Urothelium cell line (cell line): ENCODE data around the gene MKNK1.
A peak's percentile ranks its signal among the peaks of the same experiment; 100 is the strongest.

ENCODE experiments used
- DNase-seq: peaks from one replicate; pipeline ENCODE4 v3.0.0; 2011; ENCODE audit warnings: low spot score, mixed read lengths
- FAIRE-seq: peaks from 2 replicates; lab custom pipeline; 2011; peaks lifted over from hg19 to GRCh38; lab: Jason Lieb, UNC

Gene MKNK1

DNA sequence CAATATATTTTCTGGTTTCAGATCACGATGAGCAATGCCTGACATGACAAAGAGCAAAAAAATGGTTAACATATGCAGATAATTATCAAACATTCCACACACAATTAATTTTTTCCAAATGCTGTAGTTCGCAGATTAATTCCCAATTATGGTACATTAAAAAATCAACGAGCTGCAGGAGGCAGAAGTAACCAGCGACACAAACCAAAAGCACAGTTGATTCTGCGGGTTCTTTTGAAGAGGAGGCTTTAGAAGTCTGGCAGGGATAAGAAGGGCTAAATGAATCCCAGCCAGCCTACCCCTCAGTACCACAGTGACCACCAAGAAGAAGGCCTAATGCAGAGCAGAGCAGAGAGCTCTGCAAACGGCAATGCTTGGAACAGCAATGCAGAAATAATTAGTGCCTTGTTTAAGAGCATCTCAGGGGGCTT, 35.6 kb downstream of the MKNK1 start:
- FAIRE-seq, result no peak
- no peak for DNase-seq

DNA sequence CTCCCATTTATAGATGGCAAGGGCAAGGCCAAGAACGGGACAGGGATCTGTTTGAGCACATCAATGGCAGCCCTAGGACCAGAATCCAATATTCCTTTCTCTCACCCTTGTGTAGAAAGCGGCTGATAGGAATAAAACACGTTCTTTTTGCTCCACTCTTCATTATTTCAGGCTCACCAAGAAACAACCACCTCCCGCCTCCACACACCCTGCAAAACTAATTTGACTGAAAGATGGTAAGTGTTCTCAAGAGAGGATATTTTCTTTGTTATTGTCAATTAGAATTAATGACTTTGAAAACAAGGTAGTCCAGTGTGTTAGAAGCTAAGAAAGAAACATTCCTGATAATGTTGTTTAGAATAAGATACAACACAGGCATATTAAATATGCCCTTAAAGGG, 40.7 kb downstream of the MKNK1 start:
- DNase-seq (no peak), FAIRE-seq (no peak)

DNA sequence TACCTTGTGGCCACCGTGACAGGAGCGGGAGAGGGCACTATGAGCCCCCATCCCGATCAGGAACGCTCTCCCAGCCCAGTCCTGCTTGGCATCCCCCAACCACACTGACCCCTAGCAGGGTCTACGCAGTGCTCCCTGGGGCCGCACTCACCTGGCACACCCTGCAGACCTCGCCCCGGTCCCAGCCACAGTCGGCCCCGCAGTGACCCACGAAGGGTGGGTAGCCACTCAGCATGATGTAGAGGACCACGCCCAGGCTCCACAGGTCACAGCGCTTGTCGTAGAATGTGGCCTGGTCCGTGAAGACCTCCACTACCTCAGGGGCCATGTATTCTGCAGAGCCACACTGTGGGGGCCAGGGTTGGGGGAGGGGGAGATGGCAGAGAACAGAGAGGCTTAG, 41.6 kb downstream of the MKNK1 start:
- DNase-seq (no peak), FAIRE-seq (no peak)

DNA sequence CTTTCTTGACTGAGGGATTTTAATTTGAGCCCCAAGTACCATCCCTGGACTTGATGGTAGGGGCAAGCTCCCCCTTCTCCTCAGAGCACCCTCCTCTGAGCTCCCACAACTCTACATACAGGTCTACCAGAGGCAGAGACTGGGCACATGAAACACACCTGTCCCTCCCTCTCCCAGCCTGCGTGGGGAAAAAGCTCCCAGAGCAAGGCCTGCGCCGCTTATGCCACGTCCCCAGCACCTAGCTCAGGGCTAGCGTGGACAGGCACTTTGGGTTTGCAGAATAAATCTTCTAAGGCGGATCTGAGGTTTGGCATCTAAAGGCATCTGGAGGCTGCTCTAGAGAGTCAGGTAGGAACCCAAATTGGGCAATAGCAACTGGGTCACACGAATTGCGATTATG, 45.1 kb downstream of the MKNK1 start:
- DNase-seq (no peak), FAIRE-seq (no peak)

DNA sequence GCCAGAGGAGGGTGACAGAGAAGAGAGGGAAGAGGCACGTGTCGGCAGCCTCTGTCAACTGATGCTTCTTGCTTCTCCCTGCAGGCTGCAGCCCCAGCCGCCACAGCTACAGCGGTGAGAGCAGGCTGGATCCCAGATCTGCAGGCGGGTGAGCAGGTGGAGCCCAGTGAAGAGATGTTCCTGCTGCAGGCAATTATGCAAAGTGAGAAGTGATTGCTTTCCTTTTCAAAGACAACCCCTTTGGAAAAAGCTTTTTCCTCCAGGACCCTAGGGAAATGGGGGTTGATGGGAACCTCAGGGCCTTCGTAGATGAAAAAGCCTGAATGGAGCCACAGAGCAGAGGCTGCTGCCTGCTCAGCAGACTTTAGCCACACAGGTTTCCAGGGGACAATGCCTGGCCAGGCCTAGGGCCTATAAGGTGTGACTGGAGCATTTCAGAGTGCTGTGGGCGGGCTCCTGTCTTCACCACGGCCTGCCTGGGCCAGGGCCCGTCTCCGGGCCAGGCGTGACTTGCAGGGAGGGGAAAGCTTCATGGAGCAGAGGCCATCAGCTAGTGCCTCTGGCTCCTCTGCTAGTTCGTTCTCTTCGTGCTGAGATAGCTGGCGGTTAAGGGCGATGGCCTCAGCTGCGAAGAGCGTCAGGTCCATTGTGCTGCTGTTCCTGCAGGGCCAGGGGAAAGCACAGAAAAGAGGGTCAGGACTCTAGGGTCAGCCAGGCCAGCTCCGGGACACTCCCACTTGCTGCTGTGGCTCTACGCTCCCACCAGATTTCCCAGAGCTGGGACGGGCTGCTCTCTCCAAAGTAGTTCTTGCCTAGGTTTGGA, 45.7 kb downstream of the MKNK1 start:
- DNase-seq, result no peak

DNA sequence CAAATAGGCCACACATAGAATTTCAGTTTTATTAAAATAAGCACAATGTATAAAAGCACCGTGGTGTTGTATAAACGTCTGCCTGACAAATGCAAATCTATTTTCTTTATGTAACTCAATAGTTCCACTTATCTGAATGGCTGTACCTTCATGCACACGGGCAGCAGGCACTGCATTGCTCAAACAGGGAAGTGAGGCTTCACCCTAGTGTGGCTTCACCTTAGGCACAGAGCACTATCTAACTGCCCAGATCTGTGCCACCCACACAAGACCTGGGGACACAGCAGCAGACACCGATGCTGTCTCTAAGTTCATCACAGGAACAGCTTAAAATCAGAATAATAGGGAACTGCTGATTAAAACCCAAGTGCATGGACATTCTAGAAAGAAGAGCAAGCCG, 46.7 kb downstream of the MKNK1 start:
- FAIRE-seq (no peak), DNase-seq (no peak)

More for the DNA sequence above, 45.7 kb downstream of the MKNK1 start:
- no peak for FAIRE-seq

DNA sequence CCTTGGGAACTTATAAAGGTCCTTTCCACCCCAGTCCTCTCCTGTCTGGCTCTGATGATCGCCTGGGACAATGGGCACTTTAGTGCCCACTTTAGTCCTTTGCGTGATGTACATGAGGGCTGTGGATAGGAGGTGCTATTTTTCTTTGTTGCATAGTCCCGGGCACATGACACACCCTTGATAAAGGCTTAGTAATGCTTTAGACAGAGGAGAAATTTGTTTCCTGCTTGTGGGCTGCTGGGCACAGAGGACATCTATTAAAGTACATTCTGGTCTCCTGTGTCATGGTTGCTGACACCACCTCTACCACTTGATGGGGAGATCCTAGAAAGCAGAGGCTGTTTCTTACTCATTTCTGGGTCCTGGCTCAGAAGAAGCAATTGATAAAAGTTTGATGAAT, 47.2 kb downstream of the MKNK1 start:
- FAIRE-seq (no peak), DNase-seq (no peak)

DNA sequence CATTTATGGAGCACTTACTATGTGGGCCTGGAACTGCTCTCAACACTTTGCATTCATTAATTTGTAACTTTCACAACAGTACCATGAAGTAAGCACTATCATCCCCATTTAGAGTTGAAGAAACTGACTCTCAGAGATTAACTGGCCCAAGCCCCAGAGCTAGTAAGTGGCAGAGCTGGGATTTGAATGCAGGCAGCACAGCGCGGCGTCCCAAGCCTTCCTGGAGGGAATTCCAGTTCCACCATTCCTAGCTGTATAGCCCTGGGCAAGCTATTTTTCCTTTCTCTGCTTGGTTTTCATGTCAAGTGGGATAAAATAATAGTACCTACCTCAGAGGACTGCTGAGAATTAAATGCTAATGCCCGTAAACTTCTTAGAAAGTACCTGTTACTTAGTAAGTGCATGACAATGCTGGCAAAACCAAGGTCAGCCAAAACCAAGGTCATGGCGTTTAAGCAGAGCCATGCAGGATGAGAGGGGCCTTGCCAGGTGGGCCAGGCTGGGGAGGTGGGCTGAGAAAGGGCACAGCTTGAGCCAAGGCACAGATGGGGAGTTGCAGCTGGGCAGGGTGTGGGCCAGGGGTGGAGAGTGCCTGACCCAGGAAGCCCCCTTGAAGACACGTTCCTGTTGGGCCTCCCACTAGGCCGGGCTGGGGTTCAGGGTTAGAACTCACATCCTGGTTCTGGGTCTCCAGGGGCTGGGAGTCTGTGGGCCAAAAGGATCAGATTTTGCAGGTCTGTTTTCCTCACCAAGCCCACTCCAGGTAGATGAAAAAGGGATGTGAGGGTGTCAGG, 48.0 kb downstream of the MKNK1 start:
- DNase-seq (no peak), FAIRE-seq (no peak)

DNA sequence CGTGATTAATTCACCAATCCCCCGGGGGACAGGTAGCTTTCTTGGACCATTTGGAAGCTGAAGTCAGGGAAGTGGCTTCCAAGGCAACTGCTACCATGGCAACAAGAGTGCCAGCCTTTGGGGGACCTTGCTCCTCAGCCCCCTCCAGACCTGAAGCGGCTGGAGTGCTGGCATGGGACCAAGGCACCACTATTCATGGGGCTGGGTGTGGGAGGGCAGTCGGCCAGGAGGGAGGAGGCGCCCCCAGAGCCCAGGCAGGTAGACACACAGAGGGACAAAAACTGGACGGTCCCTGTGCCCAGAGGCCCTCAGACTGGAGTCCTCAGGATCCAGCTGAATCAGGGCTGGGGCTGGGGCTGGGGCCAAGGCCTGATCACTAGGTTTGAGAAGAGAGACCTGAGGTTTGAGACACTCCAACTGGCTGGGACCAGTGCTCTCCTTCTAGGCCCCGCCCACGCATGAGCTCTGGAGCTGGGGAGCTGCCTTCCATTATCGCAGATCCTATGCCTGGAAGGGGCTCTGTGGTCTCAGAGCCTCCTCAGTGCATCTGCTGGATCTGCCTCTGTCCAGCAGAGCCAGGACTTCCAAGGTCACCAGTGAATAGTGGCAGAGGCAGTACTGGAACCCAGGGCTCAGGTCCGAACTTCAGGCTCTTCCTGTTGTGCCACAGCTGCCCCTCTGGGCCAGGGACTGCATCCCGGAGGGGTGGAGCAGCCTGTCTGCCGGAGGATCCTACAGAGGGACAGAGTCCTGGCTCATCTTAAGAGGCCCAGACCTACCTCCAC, 49.3 kb downstream of the MKNK1 start:
- DNase-seq (no peak), FAIRE-seq (no peak)

DNA sequence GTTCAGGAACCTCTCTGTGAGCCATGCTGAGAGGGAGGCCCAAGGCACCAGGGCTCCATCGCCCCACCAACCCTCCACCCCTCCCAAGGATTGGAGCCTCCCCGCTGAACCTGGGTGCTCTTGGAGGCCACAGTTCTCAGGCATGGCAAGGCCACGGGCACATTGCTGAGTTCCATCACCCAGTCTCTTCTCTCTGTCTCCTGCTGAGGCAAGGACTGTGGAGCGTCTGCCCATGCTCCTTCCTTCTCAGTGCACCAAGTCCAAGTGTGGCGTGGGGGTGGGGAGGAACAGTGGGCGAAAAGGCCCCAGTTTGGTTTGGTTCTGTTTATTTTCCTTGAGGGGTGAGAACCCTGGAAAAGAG, 49.9 kb downstream of the MKNK1 start:
- DNase-seq (no peak), FAIRE-seq (no peak)

DNA sequence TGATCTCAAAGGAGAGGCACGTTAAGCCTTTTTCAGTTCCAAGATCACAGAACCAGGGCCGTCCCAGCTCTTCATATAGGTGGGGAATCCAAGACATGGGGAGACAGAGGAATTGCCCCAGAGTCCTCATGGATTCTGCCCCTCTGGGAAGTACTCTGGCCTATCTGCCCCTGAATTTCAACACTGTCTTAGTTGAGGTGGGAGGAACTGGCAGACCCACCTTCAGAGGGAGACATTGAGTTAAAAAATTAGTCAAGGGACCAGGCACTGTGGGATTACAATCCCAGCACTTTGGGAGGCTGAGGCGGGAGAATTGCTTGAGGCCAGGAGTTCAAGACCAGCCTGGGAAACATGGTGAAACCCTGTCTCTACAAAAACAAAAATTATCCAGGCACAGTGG, 50.6 kb downstream of the MKNK1 start:
- no peak for FAIRE-seq

DNA sequence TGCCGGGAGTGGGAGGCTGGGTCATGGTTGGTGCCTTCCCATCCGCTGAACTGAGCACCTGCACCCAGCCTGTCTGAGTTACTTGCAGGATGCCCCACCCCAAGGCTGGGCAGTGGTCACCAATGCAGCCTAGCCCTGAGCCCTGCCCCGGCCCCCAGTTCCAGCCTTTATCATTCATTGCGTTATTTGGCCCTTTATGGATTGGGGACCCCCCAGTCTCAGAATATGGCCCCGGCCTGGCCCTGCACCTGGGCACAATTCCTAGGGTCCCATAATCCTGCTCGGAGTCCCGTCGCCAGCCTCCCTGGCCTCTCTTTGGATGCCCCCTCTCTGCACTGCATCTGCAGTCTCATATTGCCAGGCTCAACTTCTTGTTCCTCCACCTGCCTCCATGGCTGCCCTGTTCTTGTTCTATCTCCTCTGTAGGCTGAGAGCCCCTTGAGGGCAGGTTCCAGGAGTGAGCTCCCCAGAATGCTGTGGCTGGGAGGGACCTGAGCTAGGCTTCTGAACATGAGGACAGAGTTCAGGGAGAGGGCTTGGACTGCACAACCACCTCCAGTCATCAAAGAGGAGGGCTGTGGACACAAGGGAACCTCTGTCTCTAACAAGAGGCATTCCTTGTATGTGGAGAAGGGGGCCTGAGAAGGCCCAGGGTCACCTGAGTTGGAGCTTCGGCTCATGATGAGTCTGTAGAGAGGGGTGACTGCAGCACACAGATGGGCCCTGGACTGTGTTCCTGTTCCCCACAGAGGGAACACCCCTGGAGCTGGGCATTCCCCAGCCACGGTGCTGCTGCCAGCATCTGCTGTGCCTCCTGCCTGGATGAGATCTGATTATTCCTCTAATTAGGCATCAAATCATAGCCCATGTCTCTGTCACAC, 51.5 kb downstream of the MKNK1 start:
- DNase-seq (no peak), FAIRE-seq (no peak)

More for the DNA sequence above, 50.6 kb downstream of the MKNK1 start:
- DNase-seq, result no peak

DNA sequence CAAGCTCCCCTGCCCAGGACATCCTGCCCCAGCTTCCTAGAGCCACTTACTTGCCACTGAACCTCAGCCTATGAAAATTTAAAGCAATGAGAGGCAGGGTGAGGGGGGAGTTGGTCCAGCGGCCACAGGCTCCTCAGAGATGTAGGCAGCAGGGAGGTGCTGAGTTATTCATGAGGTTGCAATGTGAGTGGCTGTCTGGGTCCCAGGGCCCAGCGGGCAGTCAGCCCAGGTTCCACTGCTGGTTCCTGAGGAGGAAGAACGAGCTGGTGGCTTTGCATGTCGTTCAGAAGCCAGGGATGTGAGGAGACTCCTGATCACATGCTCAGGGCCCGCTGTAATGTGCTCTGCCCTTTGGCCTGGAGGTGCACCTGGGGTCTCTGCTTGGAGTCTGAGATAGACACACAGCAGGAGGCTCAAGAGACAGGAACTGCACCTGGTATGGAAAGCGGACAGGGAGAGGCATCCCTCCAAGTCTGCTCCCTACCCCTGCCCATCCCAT, 52.4 kb downstream of the MKNK1 start, which contains the start of gene KNCN:
Gene KNCN, minus strand, starts transcription at position 51 of the 499 bp plus-strand sequence. CDS start 432 bp downstream, outside the sequence.
- DNase-seq, result no peak
- FAIRE-seq, result no peak

DNA sequence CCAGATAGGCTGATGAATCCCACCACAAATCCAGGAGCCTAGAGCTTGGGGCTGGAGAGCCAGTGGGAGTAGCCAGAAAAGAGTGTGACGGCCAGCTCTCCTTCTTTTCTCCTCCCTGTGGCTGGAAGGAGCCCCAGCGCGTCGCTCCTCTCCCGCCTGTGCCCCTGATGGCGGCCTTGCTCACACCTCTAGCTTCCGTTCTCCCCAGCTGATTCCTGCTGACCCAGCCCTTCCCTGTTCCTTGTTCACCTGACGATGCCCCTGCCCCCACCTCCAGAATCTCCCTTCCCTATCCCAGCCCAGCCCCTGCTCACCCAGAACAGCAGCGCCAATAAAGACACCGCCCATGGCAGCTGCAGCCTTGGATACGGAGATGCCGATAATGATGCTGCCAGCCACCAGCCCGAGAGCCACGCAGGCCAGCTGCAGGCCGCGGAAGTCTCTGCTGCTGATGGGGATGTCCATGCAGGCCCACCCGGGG, 53.3 kb downstream of the MKNK1 start:
- no peak for FAIRE-seq
- DNase-seq, result no peak

DNA sequence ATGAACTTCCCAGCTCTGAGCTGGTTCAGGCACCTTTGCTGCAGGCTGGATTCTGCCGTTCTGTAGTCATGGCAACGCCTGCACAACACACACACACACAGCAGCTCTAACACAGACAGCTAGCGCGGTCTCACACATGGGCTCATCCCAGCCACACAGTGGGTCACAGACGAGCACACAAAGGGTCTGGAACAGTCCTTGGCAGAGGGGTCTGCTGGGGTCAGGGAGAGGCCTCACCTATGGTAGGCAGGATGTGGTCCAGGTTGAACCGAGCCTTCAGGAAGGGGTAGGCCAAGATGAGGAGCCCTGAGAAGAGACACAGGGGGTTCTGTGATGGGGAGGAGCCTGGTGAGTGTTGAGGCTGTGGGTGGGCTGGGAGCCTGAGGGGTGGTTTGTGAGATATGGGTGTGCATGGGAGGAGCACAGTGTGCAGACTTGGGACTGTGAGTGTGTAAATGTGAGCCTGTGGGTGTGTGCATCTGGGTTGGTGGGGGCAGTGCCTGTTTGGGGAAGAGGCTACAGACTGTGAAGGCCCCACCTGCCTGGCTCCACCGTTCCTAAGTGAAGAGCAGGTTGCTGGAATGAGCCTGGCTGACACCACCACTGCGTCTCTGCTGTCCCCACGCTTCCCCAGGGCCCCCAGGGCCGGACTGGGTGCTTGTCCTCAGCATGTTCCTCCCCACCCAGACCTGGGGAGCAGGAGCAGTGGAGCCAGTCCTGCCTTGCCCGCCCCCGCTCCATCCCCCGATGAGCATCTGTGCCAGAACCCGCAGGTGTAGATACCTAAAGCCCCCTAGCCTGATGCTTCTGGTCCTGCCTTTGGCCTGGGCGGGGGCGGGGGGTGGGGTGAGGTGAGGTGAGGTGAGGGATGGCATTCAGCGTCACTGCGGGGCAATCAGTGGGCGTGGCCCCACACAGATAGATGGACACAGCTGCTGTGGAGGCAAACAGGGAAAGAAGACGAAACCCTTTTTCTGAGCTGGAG, 54.1 kb downstream of the MKNK1 start:
- peak; percentile 50 for DNase-seq
- FAIRE-seq, result no peak

DNA sequence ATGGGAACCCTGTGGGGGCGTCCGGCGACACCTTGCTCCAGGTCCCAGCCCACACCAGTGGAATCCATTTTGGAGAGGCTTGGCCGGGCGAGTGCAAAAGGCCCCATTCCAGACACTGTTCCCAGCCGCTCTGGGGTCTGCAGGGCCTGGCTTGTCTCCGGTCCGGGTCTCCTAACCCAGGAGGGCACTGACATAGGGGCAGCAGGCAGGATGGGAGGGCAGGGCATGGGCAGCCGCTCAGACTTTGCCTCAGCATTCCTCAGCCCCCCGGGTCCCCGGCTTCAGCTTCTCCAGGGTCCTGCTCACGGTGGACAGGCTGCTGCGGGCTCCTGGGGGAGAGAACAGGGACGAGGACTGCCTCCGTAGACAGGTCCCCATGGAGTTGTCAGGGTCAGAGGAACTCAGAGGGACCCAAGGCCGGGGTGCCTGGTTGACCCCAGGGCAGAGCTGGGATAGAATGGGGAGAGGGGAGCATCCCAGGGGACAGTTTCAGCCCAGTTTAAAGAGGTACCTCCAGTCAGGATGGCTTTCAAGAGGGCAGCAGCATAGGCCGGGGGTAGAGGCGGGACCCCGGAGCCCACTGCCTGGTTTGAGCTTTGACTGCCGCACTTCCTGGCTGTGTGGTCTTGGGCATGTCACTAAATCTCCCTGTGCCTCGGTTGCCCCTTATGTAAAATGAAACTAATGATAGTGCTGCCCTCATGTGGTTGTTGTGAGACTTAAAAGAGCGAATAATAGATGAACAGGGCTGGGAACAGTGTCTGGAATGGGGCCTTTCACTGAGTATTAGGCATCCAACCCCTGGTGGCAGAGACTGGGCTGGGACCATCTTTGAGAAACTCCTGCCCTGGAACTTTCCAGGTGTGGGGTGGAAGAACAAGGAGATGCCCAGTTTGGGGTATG, 56.3 kb downstream of the MKNK1 start:
- FAIRE-seq (peak; percentile 58), DNase-seq (peak; percentile 60)

DNA sequence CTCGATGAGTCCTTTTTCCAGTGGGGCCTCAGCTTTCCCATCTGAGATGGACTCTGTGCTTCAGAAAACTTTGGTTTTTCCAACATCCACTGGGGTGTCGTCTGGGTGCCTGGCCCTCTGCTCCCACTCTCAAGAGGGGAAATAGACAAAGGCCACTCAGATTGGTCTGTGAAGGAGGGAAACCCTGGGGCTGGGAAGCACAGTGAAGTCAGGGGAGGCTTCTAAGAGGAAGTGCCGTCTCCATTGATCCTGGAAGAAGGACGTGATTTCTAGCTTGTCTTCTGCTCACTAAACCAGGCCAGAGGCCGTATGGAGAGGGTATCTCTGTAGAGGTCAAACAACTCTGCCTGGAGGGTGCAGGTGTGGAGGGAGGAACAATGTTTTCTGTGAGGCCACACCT, 57.9 kb downstream of the MKNK1 start:
- no peak for FAIRE-seq
- DNase-seq, result no peak

DNA sequence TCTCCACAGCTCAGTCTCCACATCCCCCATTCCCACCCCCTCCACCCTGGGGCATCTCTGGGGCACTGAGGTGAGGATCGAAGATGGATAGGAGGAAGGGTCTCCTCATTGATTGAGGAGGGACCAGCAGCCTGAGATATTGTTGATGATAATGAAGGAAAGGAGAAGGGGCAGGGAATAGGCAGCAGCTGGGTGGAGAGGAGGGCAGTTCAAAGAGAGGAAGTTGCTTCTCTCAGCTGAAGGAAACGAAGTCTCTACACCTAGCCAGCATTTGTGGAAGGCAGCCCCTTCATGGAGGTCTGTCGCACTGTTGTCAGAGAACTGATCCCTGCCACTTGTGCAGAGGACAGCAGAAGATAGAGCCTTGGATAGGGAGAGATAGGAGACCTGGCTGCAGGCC, 58.3 kb downstream of the MKNK1 start:
- no peak for FAIRE-seq
- no peak for DNase-seq
